SK-N-SH treated with all-trans-retinoic acid at 6 μM for 48 hours (cell line): ENCODE measurements around the gene PSMD3.

Experiments used
- ATAC-seq: fragments of 200-7000 bp; cut with Tn5 transposase; 3 replicates; pipeline ENCODE4 v1.9.1; 2020; ENCODE audit warnings: mild to moderate bottlenecking, moderate library complexity
- ARNTL ChIP-seq: fragments of 450-650 bp; formaldehyde crosslinking; IDR thresholded peaks from 2 replicates; pipeline ENCODE4 v1.5.0; 2020; ENCODE audit warnings: low read depth, mild to moderate bottlenecking, moderate library complexity, borderline replicate concordance
- BACH2 ChIP-seq: fragments of 250-450 bp; sonication (Bioruptor Pico); IDR thresholded peaks from 2 replicates; pipeline ENCODE4 v1.9.0; 2021; ENCODE audit warnings: mild to moderate bottlenecking, borderline replicate concordance
- CREB5 ChIP-seq: fragments of 250-450 bp; sonication (Bioruptor Pico); IDR thresholded peaks from 2 replicates; pipeline ENCODE4 v1.5.1; 2020; ENCODE audit warnings: low read depth, mild to moderate bottlenecking, moderate library complexity
- CSDC2 ChIP-seq: fragments of 250-450 bp; sonication (Bioruptor Pico); IDR thresholded peaks from 2 replicates; pipeline ENCODE4 v1.5.0; 2020; ENCODE audit warnings: mild to moderate bottlenecking, moderate library complexity
- ESRRG ChIP-seq: fragments of 250-450 bp; sonication (Bioruptor Pico); IDR thresholded peaks from 2 replicates; pipeline ENCODE4 v1.6.1; 2021; ENCODE audit warnings: mild to moderate bottlenecking
- GLIS3 ChIP-seq: fragments of 250-450 bp; sonication (Bioruptor Pico); IDR thresholded peaks from 2 replicates; pipeline ENCODE4 v1.5.0; 2020; ENCODE audit warnings: mild to moderate bottlenecking, moderate library complexity
- ISL1 ChIP-seq: fragments of 250-450 bp; sonication (Bioruptor Pico); IDR thresholded peaks from 2 replicates; pipeline ENCODE4 v2.1.2; 2022; ENCODE audit warnings: mild to moderate bottlenecking, moderate library complexity
- OSR1 ChIP-seq: fragments of 250-450 bp; sonication (Bioruptor Pico); IDR thresholded peaks from 2 replicates; pipeline ENCODE4 v1.8.0; 2022; ENCODE audit warnings: moderate library complexity, mild to moderate bottlenecking, inconsistent platforms
- PPARA ChIP-seq: fragments of 250-450 bp; sonication (Bioruptor Pico); IDR thresholded peaks from 2 replicates; pipeline ENCODE4 v1.5.0; 2020; ENCODE audit warnings: mild to moderate bottlenecking, borderline replicate concordance
- RARB ChIP-seq: fragments of 250-450 bp; sonication (Bioruptor Pico); IDR thresholded peaks from 2 replicates; pipeline ENCODE4 v1.8.0; 2021; ENCODE audit warnings: mild to moderate bottlenecking, moderate library complexity
- SNAI2 ChIP-seq: fragments of 250-450 bp; sonication (Bioruptor Pico); IDR thresholded peaks from 2 replicates; pipeline ENCODE4 v1.5.0; 2020; ENCODE audit warnings: mild to moderate bottlenecking, moderate library complexity
- TCF4 ChIP-seq: fragments of 250-450 bp; sonication (Bioruptor Pico); IDR thresholded peaks from 2 replicates; pipeline ENCODE4 v1.8.0; 2021; ENCODE audit warnings: mild to moderate bottlenecking, moderate library complexity, borderline replicate concordance
- TOX ChIP-seq: fragments of 250-450 bp; sonication (Bioruptor Pico); IDR thresholded peaks from 2 replicates; pipeline ENCODE4 v1.8.0; 2021; ENCODE audit warnings: mild to moderate bottlenecking, moderate library complexity, borderline replicate concordance
- TSHZ2 ChIP-seq: fragments of 250-450 bp; sonication (Bioruptor Pico); IDR thresholded peaks from 2 replicates; pipeline ENCODE4 v1.5.0; 2020; ENCODE audit warnings: mild to moderate bottlenecking, moderate library complexity
- ZC3H10 ChIP-seq: fragments of 250-450 bp; sonication (Bioruptor Pico); IDR thresholded peaks from 2 replicates; pipeline ENCODE4 v1.5.1; 2021; ENCODE audit warnings: mild to moderate bottlenecking, moderate library complexity
- ZFP3 ChIP-seq: fragments of 250-450 bp; sonication (Bioruptor Pico); IDR thresholded peaks from 2 replicates; pipeline ENCODE4 v1.5.0; 2020; ENCODE audit warnings: mild to moderate bottlenecking, moderate library complexity
- ZFP30 ChIP-seq: fragments of 450-650 bp; formaldehyde crosslinking; IDR thresholded peaks from 2 replicates; pipeline ENCODE4 v1.5.0; 2022; ENCODE audit warnings: mild to moderate bottlenecking, moderate library complexity
- ZNF565 ChIP-seq: fragments of 450-650 bp; formaldehyde crosslinking; conservative IDR thresholded peaks from 2 replicates; pipeline ENCODE4 v1.5.0; 2020; ENCODE audit warnings: low read depth, mild to moderate bottlenecking, moderate library complexity
- ZNF70 ChIP-seq: fragments of 450-650 bp; formaldehyde crosslinking; IDR thresholded peaks from 2 replicates; pipeline ENCODE4 v1.5.0; 2020; ENCODE audit warnings: mild to moderate bottlenecking, moderate library complexity
- TF ChIP-seq, protein P1 (sequence below): fragments of 250-450 bp; sonication (Bioruptor Pico); IDR thresholded peaks from 2 replicates; pipeline ENCODE4 v1.5.1; 2021; ENCODE audit warnings: mild to moderate bottlenecking, moderate library complexity
- TF ChIP-seq, protein P2 (sequence below): fragments of 250-450 bp; sonication (Bioruptor Pico); IDR thresholded peaks from 2 replicates; pipeline ENCODE4 v1.8.0; 2021; ENCODE audit warnings: low read depth, mild to moderate bottlenecking, moderate library complexity, borderline replicate concordance

Gene PSMD3

GRCh38 chr17:39939588-39940419 lies 40.8 kb upstream of the PSMD3 start:
- peak; percentile 90 for ATAC-seq
- TF ChIP-seq TCF4 (peak; percentile 48; the same call in 1 of the 2 replicates), CREB5 (CRISPR knock-in tag) (0 out of 2 replicates have a peak, but pooled peaks have one; percentile 36), ISL1 (CRISPR knock-in tag) (0 out of 2 replicates have a peak, but pooled peaks have one; percentile 24), BACH2 (CRISPR knock-in tag) (no peak)

DNA sequence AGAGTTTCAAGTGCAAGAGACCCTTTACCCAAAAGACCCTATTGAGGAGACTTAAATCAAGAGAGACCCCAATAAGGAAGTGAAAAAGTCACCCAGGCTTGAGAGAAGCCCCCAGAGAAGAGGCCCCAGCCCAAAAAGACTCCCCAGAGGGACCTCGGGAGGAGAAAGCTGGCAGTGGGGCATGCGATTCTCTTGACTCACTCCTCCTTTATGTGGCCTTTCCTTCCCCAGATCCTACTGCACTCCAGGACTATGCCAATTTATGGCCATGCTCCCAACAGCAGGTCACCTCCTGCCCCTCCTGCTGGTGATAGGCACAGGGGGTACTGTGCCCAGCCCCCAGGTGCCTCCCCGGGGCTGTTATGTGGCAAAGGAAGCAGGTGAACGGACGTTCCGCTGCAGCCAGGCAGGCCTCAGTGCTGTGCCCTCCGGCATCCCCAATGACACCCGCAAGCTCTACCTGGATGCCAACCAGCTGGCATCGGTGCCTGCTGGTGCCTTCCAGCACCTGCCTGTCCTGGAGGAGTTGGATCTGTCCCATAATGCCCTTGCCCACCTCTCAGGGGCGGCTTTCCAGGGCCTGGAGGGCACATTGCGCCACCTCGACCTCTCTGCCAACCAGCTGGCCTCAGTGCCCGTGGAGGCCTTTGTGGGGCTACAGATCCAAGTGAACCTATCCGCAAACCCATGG lies 36.8 kb upstream of the PSMD3 start:
- no peak for TF ChIP-seq TSHZ2
- TF ChIP-seq ZNF565 = no peak
- TF ChIP-seq ZFP30 (CRISPR knock-in tag) = no peak
- TF ChIP-seq RARB (CRISPR knock-in tag) = no peak
- TF ChIP-seq, protein P1, sequence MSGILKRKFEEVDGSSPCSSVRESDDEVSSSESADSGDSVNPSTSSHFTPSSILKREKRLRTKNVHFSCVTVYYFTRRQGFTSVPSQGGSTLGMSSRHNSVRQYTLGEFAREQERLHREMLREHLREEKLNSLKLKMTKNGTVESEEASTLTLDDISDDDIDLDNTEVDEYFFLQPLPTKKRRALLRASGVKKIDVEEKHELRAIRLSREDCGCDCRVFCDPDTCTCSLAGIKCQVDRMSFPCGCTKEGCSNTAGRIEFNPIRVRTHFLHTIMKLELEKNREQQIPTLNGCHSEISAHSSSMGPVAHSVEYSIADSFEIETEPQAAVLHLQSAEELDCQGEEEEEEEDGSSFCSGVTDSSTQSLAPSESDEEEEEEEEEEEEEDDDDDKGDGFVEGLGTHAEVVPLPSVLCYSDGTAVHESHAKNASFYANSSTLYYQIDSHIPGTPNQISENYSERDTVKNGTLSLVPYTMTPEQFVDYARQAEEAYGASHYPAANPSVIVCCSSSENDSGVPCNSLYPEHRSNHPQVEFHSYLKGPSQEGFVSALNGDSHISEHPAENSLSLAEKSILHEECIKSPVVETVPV (CRISPR knock-in tag) = no peak
- no peak for TF ChIP-seq ZC3H10 (CRISPR knock-in tag)
- no peak for TF ChIP-seq ESRRG (CRISPR knock-in tag)
- no peak for TF ChIP-seq TOX (CRISPR knock-in tag)
- TF ChIP-seq, protein P2, sequence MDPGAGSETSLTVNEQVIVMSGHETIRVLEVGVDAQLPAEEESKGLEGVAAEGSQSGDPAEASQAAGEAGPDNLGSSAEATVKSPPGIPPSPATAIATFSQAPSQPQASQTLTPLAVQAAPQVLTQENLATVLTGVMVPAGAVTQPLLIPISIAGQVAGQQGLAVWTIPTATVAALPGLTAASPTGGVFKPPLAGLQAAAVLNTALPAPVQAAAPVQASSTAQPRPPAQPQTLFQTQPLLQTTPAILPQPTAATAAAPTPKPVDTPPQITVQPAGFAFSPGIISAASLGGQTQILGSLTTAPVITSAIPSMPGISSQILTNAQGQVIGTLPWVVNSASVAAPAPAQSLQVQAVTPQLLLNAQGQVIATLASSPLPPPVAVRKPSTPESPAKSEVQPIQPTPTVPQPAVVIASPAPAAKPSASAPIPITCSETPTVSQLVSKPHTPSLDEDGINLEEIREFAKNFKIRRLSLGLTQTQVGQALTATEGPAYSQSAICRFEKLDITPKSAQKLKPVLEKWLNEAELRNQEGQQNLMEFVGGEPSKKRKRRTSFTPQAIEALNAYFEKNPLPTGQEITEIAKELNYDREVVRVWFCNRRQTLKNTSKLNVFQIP (CRISPR knock-in tag) = no peak
- TF ChIP-seq SNAI2 = no peak
- no peak for TF ChIP-seq GLIS3 (CRISPR knock-in tag)
- no peak for TF ChIP-seq BACH2 (CRISPR knock-in tag)
- no peak for TF ChIP-seq ZNF70 (CRISPR knock-in tag)
- TF ChIP-seq CSDC2 = no peak
- TF ChIP-seq TCF4 = no peak
- no peak for TF ChIP-seq ARNTL (CRISPR knock-in tag)
- TF ChIP-seq ISL1 (CRISPR knock-in tag) = no peak
- no peak for TF ChIP-seq ZFP3 (CRISPR knock-in tag)
- ATAC-seq = no peak

DNA sequence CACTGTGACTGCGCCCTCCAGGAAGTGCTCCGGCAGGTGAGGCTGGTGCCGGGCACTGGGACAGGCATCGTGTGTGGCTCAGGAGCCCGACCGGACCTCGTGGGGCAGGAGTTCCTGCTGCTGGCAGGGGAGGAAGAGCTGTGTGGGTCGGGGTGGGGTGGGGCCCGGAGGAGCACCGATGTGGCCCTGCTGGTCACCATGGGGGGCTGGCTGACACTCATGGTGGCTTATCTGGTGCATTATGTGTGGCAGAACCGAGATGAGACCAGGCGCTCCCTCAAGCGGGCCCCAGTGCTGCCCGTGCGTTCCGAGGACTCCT lies 36.3 kb upstream of the PSMD3 start:
- ATAC-seq = no peak
- TF ChIP-seq PPARA (CRISPR knock-in tag) = no peak
- TF ChIP-seq, protein P1 (CRISPR knock-in tag) = no peak
- TF ChIP-seq, protein P2 (CRISPR knock-in tag) = no peak
- TF ChIP-seq OSR1 (CRISPR knock-in tag) = no peak
- TF ChIP-seq ARNTL (CRISPR knock-in tag) = no peak
- no peak for TF ChIP-seq TSHZ2
